ENCODE measurements around the gene PSMC1. TPM values are rescaled to one million over a fixed set of nuclear protein-coding genes. Genes with fewer than 3 reads are reported as not detected.

The PSMC1 gene
- total and polyA plus RNA-seq, 2 experiments from 2014 or later: 132 to 179 TPM

DNA sequence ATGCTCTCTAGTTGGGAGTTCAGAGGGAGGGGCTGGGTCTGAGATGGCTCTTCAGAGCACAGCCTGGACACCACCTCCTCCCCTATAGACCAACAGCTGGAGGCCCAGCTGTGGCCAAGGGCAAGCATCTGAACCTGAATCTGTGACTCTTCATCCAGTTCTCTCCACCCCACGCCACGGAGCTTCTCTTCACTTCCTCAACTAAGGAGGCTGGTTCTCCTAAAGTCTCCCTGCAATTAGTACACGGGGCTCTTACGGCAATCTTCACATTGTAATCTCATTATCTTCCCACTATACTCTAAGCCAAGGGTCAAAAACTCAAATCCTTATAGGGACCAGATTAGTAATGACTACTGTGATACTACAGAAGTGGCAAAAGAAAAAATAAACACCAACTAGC lies 65.5 kb downstream of the PSMC1 start:
- H3K9ac ChIP-seq: no peak overlapping the region
- no peak for DNase-seq
- no peaks in the 10 kb centered on the region for H4K20me1 ChIP-seq (ENCODE audit: insufficient read depth)
- no peaks in the 10 kb centered on the region for H3K9me3 ChIP-seq (ENCODE audit: low read depth)
- H3F3A ChIP-seq (ENCODE audit: insufficient read depth): peaks cover 3% of the 10 kb centered on the region; the same call in 1 of the 2 replicates
- no peak overlapping the region for H2AFZ ChIP-seq
- in situ Hi-C loops (cut with MboI): no loop called here
- H3K4me3 ChIP-seq: no peak overlapping the region
- no peak for TF ChIP-seq EZH2 (IDR thresholded peaks at IDR 0.05; ENCODE audit: insufficient read depth, poor library complexity, severe bottlenecking)
- TF ChIP-seq EZH2phosphoT487 (IDR thresholded peaks at IDR 0.05; ENCODE audit: insufficient read depth, low read depth): no peak
- H3K9me2 ChIP-seq (ENCODE audit: insufficient read depth): no peaks in the 10 kb centered on the region
- H3K36me3 ChIP-seq (ENCODE audit: low read depth): 0 out of 2 replicates have a peak, but pooled peaks cover 11% of the 10 kb centered on the region
- H3K4me1 ChIP-seq (ENCODE audit: insufficient read depth): peaks cover 8% of the 10 kb centered on the region; the same call in 1 of the 2 replicates
- no peaks in the 10 kb centered on the region for H3K27me3 ChIP-seq (replicated peaks; ENCODE audit: insufficient read depth)
- H3K4me2 ChIP-seq (ENCODE audit: unreplicated experiment): no peak overlapping the region
- H3K27ac ChIP-seq: no peak overlapping the region
- WGBS, 2 experiments (ENCODE audit: low coverage in 1 of 2, low lambda C conversion rate in 2 of 2, missing lambda C conversion rate in 2 of 2): 84 to 88% methylated on average over 4 of the region's 4 CpGs
- peaks cover 74% of the 10 kb centered on the region for H3K79me2 ChIP-seq (ENCODE audit: insufficient read depth)

Other genes starting within 250 kb of the PSMC1 start
- not detected in 2 replicates for gene KCNK13, start 194.6 kb upstream of the PSMC1 start, total RNA-seq (2014; rRNA removed; shearing (Covaris generic))
- gene KCNK13, start 194.6 kb upstream of the PSMC1 start, polyA plus RNA-seq (2016; fragmentation: Nextera tagmentation; extraction: Ambion mirVana): not detected in 2 replicates
- gene NRDE2, start 75.4 kb downstream of the PSMC1 start, total RNA-seq (2014; rRNA removed; shearing (Covaris generic)): 7.0 and 10.2 TPM in 2 replicates
- 8.9 and 9.4 TPM in 2 replicates for gene NRDE2, start 75.4 kb downstream of the PSMC1 start, polyA plus RNA-seq (2016; fragmentation: Nextera tagmentation; extraction: Ambion mirVana)
- 281 and 307 TPM in 2 replicates for gene CALM1, start 140.5 kb downstream of the PSMC1 start, total RNA-seq (2014; rRNA removed; shearing (Covaris generic))
- gene CALM1, start 140.5 kb downstream of the PSMC1 start, polyA plus RNA-seq (2016; fragmentation: Nextera tagmentation; extraction: Ambion mirVana): 782 and 785 TPM in 2 replicates

Measured in GM23248 (cell line).